ENCODE results near the gene FANCC.

GRCh38 chr9:95225726-95226106 lies 91.8 kb downstream of the FANCC start:
- no peak for TF ChIP-seq CTCF (IDR thresholded peaks at IDR 0.05; ENCODE audit: borderline replicate concordance, extremely low read depth, low read length, poor library complexity, severe bottlenecking)
- no peak for TF ChIP-seq EZH2 (IDR thresholded peaks at IDR 0.05; ENCODE audit: borderline replicate concordance, low read depth, low read length, severe bottlenecking)

All from DND-41 (cell line).